Gastroesophageal sphincter (tissue), 4 donors: ENCODE measurements around the gene PTPRN2. TPM values are rescaled to one million over a fixed set of nuclear protein-coding genes. Genes with fewer than 3 reads are reported as not detected.

Experiments used
- ATAC-seq: fragments of 150-250 bp; one replicate; pipeline ENCODE4 v1.9.1; 2016; ENCODE audit warnings: mild to moderate bottlenecking, moderate library complexity
- H3K27ac ChIP-seq, 4 donors: fragments of 200-600 bp; sonication (generic) in 3 of 4; 1 replicate in 3 of 4; 2 replicates in 1 of 4; pipeline ENCODE4 v1.5.1; 2016 to 2019
- H3K27me3 ChIP-seq: fragments of 200-600 bp; sonication (generic); one replicate; pipeline ENCODE4 v1.5.1; 2019
- H3K36me3 ChIP-seq, 2 donors: fragments of 200-600 bp; sonication (generic); one replicate each; pipeline ENCODE4 v1.5.1; 2019; ENCODE audit warnings: control low read depth in 1 of 2
- H3K4me1 ChIP-seq, 3 donors: fragments of 200-600 bp; sonication (generic); 1 replicate in 2 of 3; 2 replicates in 1 of 3; pipeline ENCODE4 v1.5.1; 2016 to 2019; ENCODE audit warnings: control low read depth in 2 of 3
- H3K4me3 ChIP-seq, 2 donors: fragments of 200-600 bp; sonication (generic); one replicate each; pipeline ENCODE4 v1.5.1; 2019; ENCODE audit warnings: mild to moderate bottlenecking in 1 of 2, moderate library complexity in 1 of 2
- H3K9me3 ChIP-seq, 3 donors: fragments of 200-600 bp; sonication (generic); one replicate each; pipeline ENCODE4 v1.5.1; 2017 to 2019; ENCODE audit warnings: control low read depth in 2 of 3
- EP300 ChIP-seq: sonication (generic); formaldehyde crosslinking; IDR thresholded peaks from one replicate; pipeline ENCODE4 v1.6.1; 2017; ENCODE audit warnings: antibody characterized with exemption, mild to moderate bottlenecking
- POLR2A ChIP-seq, 2 donors: fragments of 450-650 bp; IDR thresholded peaks; one replicate each; pipeline ENCODE4 v1.6.1; 2017; ENCODE audit warnings: antibody characterized with exemption in 2 of 2, mild to moderate bottlenecking in 2 of 2, moderate library complexity in 1 of 2
- POLR2AphosphoS5 ChIP-seq: sonication (generic); formaldehyde crosslinking; IDR thresholded peaks from one replicate; pipeline ENCODE4 v1.6.1; 2017; ENCODE audit warnings: antibody characterized with exemption
- WGBS, 2 donors: methylation state at CpG; one replicate each; pipeline ENCODE4 v1.1.5; 2018; ENCODE audit warnings: low coverage in 1 of 2; 5-methylcytosine and 5-hydroxymethylcytosine counted together
- total RNA-seq, 4 donors: library from RNA; depleted of rRNA; stranded (reverse); fragments of >200 nt; gene quantifications; one replicate each; pipeline ENCODE4 v1.1.0, GENCODE V29; 2016
- TF ChIP-seq, protein P1 (sequence below), 4 experiments: fragments of 200-600 bp in 2 of 4; fragments of 450-650 bp in 2 of 4; sonication (generic) in 1 of 4; IDR thresholded peaks; one replicate each; pipeline ENCODE4 v1.5.1; 2017 to 2019; ENCODE audit warnings: antibody characterized with exemption in 4 of 4, mild to moderate bottlenecking in 2 of 4, moderate library complexity in 2 of 4

The PTPRN2 gene
- total RNA-seq, 4 donors from 2014 or later, result 1.7 to 4.7 (median 3.3) TPM

DNA sequence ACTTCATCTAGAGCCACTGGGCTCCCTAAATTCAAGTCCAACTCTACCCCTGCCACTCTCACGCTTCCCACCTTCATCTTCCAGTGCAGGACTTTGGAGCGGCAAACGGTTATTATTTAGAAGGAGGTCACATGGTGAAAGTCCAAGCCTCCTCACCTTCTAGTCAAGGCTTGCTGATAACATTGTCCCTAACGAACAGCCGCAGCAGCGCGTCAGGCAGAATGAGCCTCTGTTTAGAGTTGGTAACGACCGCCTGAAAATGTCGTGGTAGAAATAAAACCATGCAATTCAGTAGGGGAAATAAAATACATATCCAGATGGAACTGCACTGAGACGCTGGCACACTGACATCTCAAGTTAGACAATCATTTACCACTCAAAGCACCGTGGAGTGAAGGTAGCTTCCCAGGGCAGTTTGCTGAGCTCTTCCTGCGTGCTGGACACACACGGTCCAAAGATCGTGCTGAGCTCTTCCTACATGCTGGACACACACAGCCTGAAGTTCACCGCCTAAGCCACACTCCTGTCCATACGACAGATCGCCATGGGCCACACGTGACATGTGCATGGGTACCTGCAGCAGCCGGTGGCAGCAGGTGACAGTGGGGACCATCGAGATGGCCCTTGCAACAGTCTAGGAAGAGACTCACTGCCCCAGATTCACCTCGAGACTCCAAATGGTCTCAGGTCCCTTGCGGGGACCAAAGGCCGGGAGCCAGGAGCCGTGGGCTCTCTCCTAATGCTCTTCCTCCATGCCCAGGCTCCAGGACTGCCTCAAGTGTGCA is 323.5 kb downstream of the PTPRN2 start:
- H3K4me1 ChIP-seq, result no peaks in the 10 kb centered on the region
- H3K27me3 ChIP-seq, result peaks cover 43% of the 10 kb centered on the region
- no peak for ATAC-seq
- TF ChIP-seq POLR2AphosphoS5, result no peak
- TF ChIP-seq, protein P1, sequence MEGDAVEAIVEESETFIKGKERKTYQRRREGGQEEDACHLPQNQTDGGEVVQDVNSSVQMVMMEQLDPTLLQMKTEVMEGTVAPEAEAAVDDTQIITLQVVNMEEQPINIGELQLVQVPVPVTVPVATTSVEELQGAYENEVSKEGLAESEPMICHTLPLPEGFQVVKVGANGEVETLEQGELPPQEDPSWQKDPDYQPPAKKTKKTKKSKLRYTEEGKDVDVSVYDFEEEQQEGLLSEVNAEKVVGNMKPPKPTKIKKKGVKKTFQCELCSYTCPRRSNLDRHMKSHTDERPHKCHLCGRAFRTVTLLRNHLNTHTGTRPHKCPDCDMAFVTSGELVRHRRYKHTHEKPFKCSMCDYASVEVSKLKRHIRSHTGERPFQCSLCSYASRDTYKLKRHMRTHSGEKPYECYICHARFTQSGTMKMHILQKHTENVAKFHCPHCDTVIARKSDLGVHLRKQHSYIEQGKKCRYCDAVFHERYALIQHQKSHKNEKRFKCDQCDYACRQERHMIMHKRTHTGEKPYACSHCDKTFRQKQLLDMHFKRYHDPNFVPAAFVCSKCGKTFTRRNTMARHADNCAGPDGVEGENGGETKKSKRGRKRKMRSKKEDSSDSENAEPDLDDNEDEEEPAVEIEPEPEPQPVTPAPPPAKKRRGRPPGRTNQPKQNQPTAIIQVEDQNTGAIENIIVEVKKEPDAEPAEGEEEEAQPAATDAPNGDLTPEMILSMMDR (IDR thresholded peaks at IDR 0.05), result no peak
- TF ChIP-seq EP300, result no peak
- TF ChIP-seq POLR2A (IDR thresholded peaks at IDR 0.05), result no peak
- no peak overlapping the region for H3K4me3 ChIP-seq
- no peaks in the 10 kb centered on the region for H3K9me3 ChIP-seq
- 85 to 93% methylated on average over 10 to 18 of the region's 25 CpGs for WGBS, 2 donors
- H3K36me3 ChIP-seq, result no peaks in the 10 kb centered on the region
- no peak overlapping the region for H3K27ac ChIP-seq

DNA sequence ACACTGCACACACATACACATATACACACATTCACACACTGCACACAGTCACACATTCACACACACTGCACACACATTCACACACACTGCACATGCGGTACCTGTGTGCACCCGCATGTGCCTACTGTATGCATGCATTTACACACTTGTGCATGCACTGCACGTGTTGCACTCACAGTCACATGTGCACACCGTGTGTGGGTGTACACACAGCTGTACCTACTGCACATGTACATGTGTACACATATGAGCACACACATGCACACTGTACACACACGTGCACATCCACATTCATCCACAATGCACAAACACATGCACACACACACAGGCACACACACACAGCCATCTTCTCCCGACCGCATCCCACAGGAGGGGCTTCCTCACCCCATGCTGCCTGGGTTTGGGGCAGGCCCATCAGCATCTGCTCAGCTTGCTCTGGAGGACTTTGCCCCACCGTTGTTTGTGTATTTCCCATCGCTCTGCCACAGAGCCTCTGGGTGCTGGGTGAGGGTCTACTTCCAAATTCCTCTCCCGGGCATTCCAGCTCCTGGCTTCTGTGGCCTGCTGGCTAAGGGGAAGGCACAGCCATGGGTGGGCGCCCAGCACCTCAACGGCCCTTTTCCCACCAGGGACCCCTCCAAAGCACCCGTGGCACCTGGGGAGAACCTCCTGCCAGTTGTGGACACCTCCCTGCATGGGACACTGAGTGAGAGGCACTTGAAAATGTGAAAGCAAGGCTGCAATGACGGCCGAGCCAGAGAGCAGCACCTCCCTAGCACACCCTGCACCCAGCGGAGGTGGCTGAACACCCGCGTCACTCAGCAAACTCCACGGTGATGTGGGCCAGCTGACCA is 324.3 kb downstream of the PTPRN2 start:
- Histone ChIP-seq H3K9me3 (no peaks in the 10 kb centered on the region), H3K27ac (no peak overlapping the region), H3K27me3 (peaks cover 51% of the 10 kb centered on the region), H3K36me3 (no peaks in the 10 kb centered on the region), H3K4me1 (no peaks in the 10 kb centered on the region), H3K4me3 (no peak overlapping the region)
- ATAC-seq, result no peak
- 85 to 90% methylated on average over 2 to 14 of the region's 19 CpGs for WGBS, 2 donors
- TF ChIP-seq, protein P1 (IDR thresholded peaks at IDR 0.05), result no peak
- TF ChIP-seq POLR2AphosphoS5 (no peak), POLR2A (IDR thresholded peaks at IDR 0.05) (no peak), EP300 (no peak)

DNA sequence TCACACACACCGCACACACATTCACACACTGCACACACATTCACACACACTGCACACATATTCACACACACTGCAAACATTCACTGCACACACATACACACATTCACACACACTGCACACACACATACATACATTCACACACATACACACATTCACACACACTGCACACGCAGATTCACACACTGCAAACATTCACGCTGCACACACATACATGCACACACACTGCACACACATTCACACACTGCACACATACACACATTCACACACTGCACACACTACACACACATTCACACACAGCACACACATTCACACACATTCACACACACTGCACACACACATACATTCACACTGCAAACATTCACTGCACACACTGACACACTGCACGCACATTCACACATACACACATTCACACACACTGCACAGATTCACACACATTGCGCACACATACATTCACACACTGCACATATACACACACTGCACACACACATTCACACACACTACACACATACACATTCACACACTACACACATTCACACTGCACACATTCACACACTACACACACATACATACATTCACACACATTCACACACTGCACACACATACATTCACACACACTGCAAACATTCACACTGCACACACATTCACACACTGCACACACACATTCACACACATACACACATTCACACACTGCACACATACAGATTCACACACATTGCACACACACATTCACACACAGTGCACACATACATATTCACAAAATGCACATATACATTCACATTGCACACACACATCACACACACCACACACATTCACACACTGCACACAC is 325.1 kb downstream of the PTPRN2 start:
- TF ChIP-seq POLR2AphosphoS5 (no peak), POLR2A (IDR thresholded peaks at IDR 0.05) (no peak), EP300 (no peak)
- TF ChIP-seq, protein P1 (IDR thresholded peaks at IDR 0.05), result no peak
- Histone ChIP-seq H3K36me3 (no peaks in the 10 kb centered on the region), H3K27ac (no peak overlapping the region), H3K4me3 (no peak overlapping the region), H3K4me1 (no peaks in the 10 kb centered on the region), H3K27me3 (peaks cover 52% of the 10 kb centered on the region), H3K9me3 (no peaks in the 10 kb centered on the region)
- 71 to 96% methylated on average over 4 to 5 of the region's 5 CpGs for WGBS, 2 donors
- ATAC-seq, result no peak

DNA sequence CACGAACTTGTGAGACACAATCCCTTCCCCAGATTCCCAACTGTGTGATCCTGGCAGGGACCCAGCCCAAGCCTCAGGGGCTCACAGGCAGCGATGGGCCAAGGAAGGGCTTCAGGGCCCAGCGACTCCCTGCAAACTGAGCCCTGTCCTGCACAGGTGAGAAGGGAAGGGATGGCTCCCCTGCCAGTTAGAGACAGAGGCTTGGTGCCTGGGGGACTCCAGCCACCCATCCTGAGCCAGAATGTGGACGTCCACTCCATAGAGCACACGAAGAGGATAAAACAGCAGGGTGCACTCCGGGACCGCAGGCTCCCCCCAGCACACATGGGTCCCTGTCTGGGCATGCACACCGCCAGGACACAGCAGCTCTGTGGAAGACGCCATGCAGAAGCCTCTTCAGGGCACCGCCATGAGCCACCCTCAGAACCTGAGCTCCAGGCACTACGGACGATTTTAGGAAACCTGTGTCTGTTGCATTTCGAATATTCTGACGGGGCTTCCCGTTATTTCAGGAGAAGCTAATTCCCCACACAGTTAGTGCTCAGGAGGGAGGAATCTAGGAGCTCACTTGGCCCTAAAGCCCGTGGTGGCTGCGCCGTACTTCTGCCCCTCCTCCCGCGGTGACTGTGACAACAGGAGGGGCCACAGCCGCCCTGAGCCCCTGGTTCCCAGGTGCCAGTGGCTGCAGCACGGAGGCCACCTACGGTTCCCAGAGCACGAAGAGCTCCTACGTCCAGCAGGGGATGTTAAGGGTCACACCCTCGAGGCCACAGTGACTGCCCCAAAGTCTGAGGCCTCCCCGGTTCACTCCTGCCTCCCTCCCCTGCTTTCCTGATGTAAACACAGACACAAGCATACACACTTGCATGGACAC is 326.0 kb downstream of the PTPRN2 start:
- Histone ChIP-seq H3K9me3 (no peaks in the 10 kb centered on the region), H3K27me3 (peaks cover 50% of the 10 kb centered on the region), H3K4me3 (no peak overlapping the region), H3K27ac (no peak overlapping the region), H3K4me1 (no peaks in the 10 kb centered on the region), H3K36me3 (no peaks in the 10 kb centered on the region)
- TF ChIP-seq POLR2A (IDR thresholded peaks at IDR 0.05) (no peak), POLR2AphosphoS5 (no peak), EP300 (no peak)
- TF ChIP-seq, protein P1 (IDR thresholded peaks at IDR 0.05), result no peak
- 73 to 91% methylated on average over 6 to 13 of the region's 27 CpGs for WGBS, 2 donors
- no peak for ATAC-seq
